Effector memory CD4-positive, alpha-beta T cell (primary cell): ENCODE data around the gene SLC12A7.
"Not testable (repeated sequence)": the region's sequence is repeated elsewhere in the genome, so short reads cannot be mapped to it uniquely, and the experiment has no call there.

Source experiments
- DNase-seq, 3 donors: peaks; one replicate each; pipeline ENCODE4 v3.0.0-alpha.2; 2020
- H3K27ac ChIP-seq: 2 replicates; pipeline ENCODE4 v1.7.0; 2013; ENCODE audit warnings: mild to moderate bottlenecking, low read length, moderate library complexity; ENCODE audit not compliant: insufficient read depth, poor library complexity, severe bottlenecking
- H3K27me3 ChIP-seq: replicated peaks from 2 replicates; pipeline ENCODE4 v1.7.0; 2013; ENCODE audit warnings: mild to moderate bottlenecking, low read length; ENCODE audit not compliant: insufficient read depth, control insufficient read depth, poor library complexity, severe bottlenecking
- H3K36me3 ChIP-seq: 2 replicates; pipeline ENCODE4 v1.7.0; 2013; ENCODE audit warnings: mild to moderate bottlenecking, low read length, moderate library complexity; ENCODE audit not compliant: control insufficient read depth, insufficient read depth
- H3K4me1 ChIP-seq: 2 replicates; pipeline ENCODE4 v1.7.0; 2013; ENCODE audit warnings: low read length, mild to moderate bottlenecking; ENCODE audit not compliant: control insufficient read depth, insufficient read depth, poor library complexity, severe bottlenecking
- H3K4me3 ChIP-seq: 2 replicates; pipeline ENCODE4 v1.7.0; 2013; ENCODE audit warnings: low read length, low read depth, mild to moderate bottlenecking; ENCODE audit not compliant: insufficient read depth, poor library complexity, severe bottlenecking
- H3K9me3 ChIP-seq: 2 replicates; pipeline ENCODE4 v1.7.0; 2013; ENCODE audit warnings: mild to moderate bottlenecking, low read length, moderate library complexity; ENCODE audit not compliant: control insufficient read depth

The SLC12A7 gene

DNA sequence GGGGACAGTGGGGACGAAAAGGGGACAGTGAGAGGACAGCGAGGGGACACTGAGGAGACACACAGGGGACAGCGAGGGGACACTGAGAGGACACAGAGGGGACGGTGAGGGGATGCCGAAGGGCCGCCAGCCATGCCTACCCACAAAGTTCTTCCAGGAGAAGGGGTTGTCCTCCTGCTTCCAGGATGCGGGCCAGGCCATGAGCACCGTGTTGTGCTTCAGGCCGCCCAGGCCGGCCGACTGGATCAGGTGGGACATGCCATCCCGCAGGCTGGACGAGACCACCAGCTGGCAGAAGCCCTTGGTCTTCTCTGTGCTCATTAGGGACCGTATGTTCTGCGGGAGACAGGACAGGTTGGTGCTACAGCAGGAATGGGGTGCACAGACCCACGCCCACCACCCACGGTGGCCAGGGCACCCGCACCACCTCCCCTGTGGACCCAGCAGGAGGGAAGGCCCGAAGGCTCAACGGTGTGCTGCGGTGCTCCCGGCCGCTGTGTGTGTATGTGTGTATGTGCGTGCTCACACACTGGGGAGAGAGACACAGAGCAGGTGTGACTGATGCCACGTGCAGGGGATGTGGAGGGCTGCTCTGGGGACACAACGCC is 46.6 kb downstream of the SLC12A7 start:
- H3K36me3 ChIP-seq: peaks cover 66% of the 10 kb centered on the region
- no peak for DNase-seq
- no peak overlapping the region for H3K27ac ChIP-seq
- no peaks in the 10 kb centered on the region for H3K4me1 ChIP-seq
- H3K9me3 ChIP-seq: no peaks in the 10 kb centered on the region
- H3K4me3 ChIP-seq: no peak overlapping the region
- no peaks in the 10 kb centered on the region for H3K27me3 ChIP-seq

GRCh38 chr5:1064383-1065142 is 47.3 kb downstream of the SLC12A7 start:
- Histone ChIP-seq H3K4me1 (no peaks in the 10 kb centered on the region), H3K36me3 (peaks cover 70% of the 10 kb centered on the region), H3K27ac (no peak overlapping the region), H3K4me3 (no peak overlapping the region), H3K27me3 (no peaks in the 10 kb centered on the region), H3K9me3 (no peaks in the 10 kb centered on the region)
- no peak for DNase-seq

DNA sequence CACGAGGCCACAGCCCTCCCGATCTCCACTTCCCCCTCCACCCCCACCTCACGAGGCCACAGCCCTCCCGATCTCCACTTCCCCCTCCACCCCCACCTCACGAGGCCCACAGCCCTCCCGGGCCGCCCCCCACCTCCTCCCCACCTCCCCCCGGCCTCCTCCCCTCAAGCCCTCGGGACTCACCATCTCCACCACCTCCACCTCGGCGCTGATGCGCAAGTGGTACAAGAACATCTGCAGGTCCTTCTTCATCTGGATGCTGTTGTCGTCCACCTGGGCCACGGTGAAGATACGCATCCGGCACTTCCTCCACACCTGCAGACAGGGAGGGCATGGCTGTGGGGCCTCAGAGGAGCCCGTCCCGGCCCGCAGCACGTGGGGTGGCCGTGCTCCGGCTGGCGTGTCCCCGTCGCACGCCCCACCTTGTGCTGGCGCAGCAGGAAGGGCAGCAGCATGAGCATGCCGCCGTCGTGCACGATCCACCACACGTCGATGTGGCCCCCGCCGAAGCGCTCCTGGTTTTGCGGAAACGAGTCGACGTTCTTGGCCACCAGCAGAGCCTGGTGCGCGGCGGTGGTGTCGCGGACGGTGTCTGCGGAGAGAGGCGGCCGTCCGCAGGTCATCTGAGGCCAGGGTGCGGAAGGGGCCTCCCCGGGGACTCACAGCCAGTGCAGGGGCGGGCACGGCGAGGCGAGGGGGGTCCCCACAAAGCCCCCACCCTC is 48.0 kb downstream of the SLC12A7 start:
- no peaks in the 10 kb centered on the region for H3K4me1 ChIP-seq
- no peaks in the 10 kb centered on the region for H3K27me3 ChIP-seq
- DNase-seq: no peak
- no peaks in the 10 kb centered on the region for H3K9me3 ChIP-seq
- peaks cover 68% of the 10 kb centered on the region for H3K36me3 ChIP-seq
- H3K4me3 ChIP-seq: no peak overlapping the region
- H3K27ac ChIP-seq: no peak overlapping the region

- H3K36me3 ChIP-seq: peaks cover 71% of the 10 kb centered on the region
- DNase-seq: no peak
- no peak overlapping the region for H3K27ac ChIP-seq
- no peaks in the 10 kb centered on the region for H3K9me3 ChIP-seq
- H3K4me3 ChIP-seq: no peak overlapping the region
- no peaks in the 10 kb centered on the region for H3K27me3 ChIP-seq
- H3K4me1 ChIP-seq: no peaks in the 10 kb centered on the region
These were observed 48.9 kb downstream of the SLC12A7 start for GRCh38 chr5:1062761-1063568.

- Histone ChIP-seq H3K27ac (no peak overlapping the region), H3K9me3 (no peaks in the 10 kb centered on the region), H3K27me3 (no peaks in the 10 kb centered on the region), H3K4me1 (no peaks in the 10 kb centered on the region), H3K36me3 (peaks cover 76% of the 10 kb centered on the region), H3K4me3 (no peak overlapping the region)
- DNase-seq: no peak
These were observed 49.9 kb downstream of the SLC12A7 start for GRCh38 chr5:1061916-1062315.

- not testable (repeated sequence) for H3K4me1 ChIP-seq, H3K27ac ChIP-seq, H3K27me3 ChIP-seq, H3K4me3 ChIP-seq, H3K9me3 ChIP-seq, DNase-seq
- peaks cover 75% of the 10 kb centered on the region for H3K36me3 ChIP-seq
These were observed 50.6 kb downstream of the SLC12A7 start for GRCh38 chr5:1061292-1061691.

- Histone ChIP-seq H3K9me3 (no peaks in the 10 kb centered on the region), H3K27me3 (no peaks in the 10 kb centered on the region), H3K27ac (no peak overlapping the region), H3K4me3 (no peak overlapping the region), H3K4me1 (no peaks in the 10 kb centered on the region), H3K36me3 (peaks cover 82% of the 10 kb centered on the region)
- no peak for DNase-seq
These were observed 51.3 kb downstream of the SLC12A7 start for GRCh38 chr5:1060535-1060981.

- Histone ChIP-seq H3K27ac (no peak overlapping the region), H3K4me3 (no peak overlapping the region), H3K4me1 (no peaks in the 10 kb centered on the region), H3K9me3 (no peaks in the 10 kb centered on the region), H3K27me3 (no peaks in the 10 kb centered on the region), H3K36me3 (peaks cover 82% of the 10 kb centered on the region)
- DNase-seq: no peak
These were observed 52.0 kb downstream of the SLC12A7 start for GRCh38 chr5:1059884-1060263.

- Histone ChIP-seq H3K27ac (no peak overlapping the region), H3K4me3 (no peak overlapping the region), H3K36me3 (peaks cover 80% of the 10 kb centered on the region), H3K27me3 (no peaks in the 10 kb centered on the region), H3K9me3 (no peaks in the 10 kb centered on the region), H3K4me1 (no peaks in the 10 kb centered on the region)
- DNase-seq: no peak
These were observed 52.6 kb downstream of the SLC12A7 start for GRCh38 chr5:1058988-1059883.
